Gastroesophageal sphincter (tissue), 4 donors: Measurements from ENCODE around the gene SLC25A3. TPM values are rescaled to one million over a fixed set of nuclear protein-coding genes. Genes with fewer than 3 reads are reported as not detected.
"Not testable (repeated sequence)": the region's sequence is repeated elsewhere in the genome, so short reads cannot be mapped to it uniquely, and the experiment has no call there.

Source experiments
- ATAC-seq: fragments of 150-250 bp; one replicate; pipeline ENCODE4 v1.9.1; 2016; ENCODE audit warnings: mild to moderate bottlenecking, moderate library complexity
- H3K27ac ChIP-seq, 4 donors: fragments of 200-600 bp; sonication (generic) in 3 of 4; 1 replicate in 3 of 4; 2 replicates in 1 of 4; pipeline ENCODE4 v1.5.1; 2016 to 2019
- H3K27me3 ChIP-seq: fragments of 200-600 bp; sonication (generic); one replicate; pipeline ENCODE4 v1.5.1; 2019
- H3K36me3 ChIP-seq, 2 donors: fragments of 200-600 bp; sonication (generic); one replicate each; pipeline ENCODE4 v1.5.1; 2019; ENCODE audit warnings: control low read depth in 1 of 2
- H3K4me1 ChIP-seq, 3 donors: fragments of 200-600 bp; sonication (generic); 1 replicate in 2 of 3; 2 replicates in 1 of 3; pipeline ENCODE4 v1.5.1; 2016 to 2019; ENCODE audit warnings: control low read depth in 2 of 3
- H3K4me3 ChIP-seq, 2 donors: fragments of 200-600 bp; sonication (generic); one replicate each; pipeline ENCODE4 v1.5.1; 2019; ENCODE audit warnings: mild to moderate bottlenecking in 1 of 2, moderate library complexity in 1 of 2
- H3K9me3 ChIP-seq, 3 donors: fragments of 200-600 bp; sonication (generic); one replicate each; pipeline ENCODE4 v1.5.1; 2017 to 2019; ENCODE audit warnings: control low read depth in 2 of 3
- CTCF ChIP-seq, 4 experiments: fragments of 200-600 bp in 2 of 4; fragments of 450-650 bp in 2 of 4; sonication (generic) in 1 of 4; IDR thresholded peaks; one replicate each; pipeline ENCODE4 v1.5.1; 2017 to 2019; ENCODE audit warnings: antibody characterized with exemption in 4 of 4, mild to moderate bottlenecking in 2 of 4, moderate library complexity in 2 of 4
- EP300 ChIP-seq: sonication (generic); formaldehyde crosslinking; IDR thresholded peaks from one replicate; pipeline ENCODE4 v1.6.1; 2017; ENCODE audit warnings: antibody characterized with exemption, mild to moderate bottlenecking
- POLR2A ChIP-seq, 2 donors: fragments of 450-650 bp; IDR thresholded peaks; one replicate each; pipeline ENCODE4 v1.6.1; 2017; ENCODE audit warnings: antibody characterized with exemption in 2 of 2, mild to moderate bottlenecking in 2 of 2, moderate library complexity in 1 of 2
- POLR2AphosphoS5 ChIP-seq: sonication (generic); formaldehyde crosslinking; IDR thresholded peaks from one replicate; pipeline ENCODE4 v1.6.1; 2017; ENCODE audit warnings: antibody characterized with exemption
- WGBS, 2 donors: methylation state at CpG; one replicate each; pipeline ENCODE4 v1.1.5; 2018; ENCODE audit warnings: low coverage in 1 of 2; 5-methylcytosine and 5-hydroxymethylcytosine counted together
- total RNA-seq, 4 donors: library from RNA; depleted of rRNA; stranded (reverse); fragments of >200 nt; gene quantifications; one replicate each; pipeline ENCODE4 v1.1.0, GENCODE V29; 2016

SLC25A3 gene
- total RNA-seq, 4 donors from 2014 or later = 602 to 636 (median 625) TPM

- H3K4me1 ChIP-seq = no peaks in the 10 kb centered on the region
- no peak overlapping the region for H3K27ac ChIP-seq
- no peaks in the 10 kb centered on the region for H3K9me3 ChIP-seq
- ATAC-seq = no peak
- H3K4me3 ChIP-seq = no peak overlapping the region
- WGBS, 2 donors = 94 to 97% methylated on average over 2 to 3 of the region's 4 CpGs
- H3K27me3 ChIP-seq = no peaks in the 10 kb centered on the region
- TF ChIP-seq EP300 = no peak
- no peak for TF ChIP-seq POLR2AphosphoS5
- no peak for TF ChIP-seq POLR2A (IDR thresholded peaks at IDR 0.05)
- no peak for TF ChIP-seq CTCF (IDR thresholded peaks at IDR 0.05)
- no peaks in the 10 kb centered on the region for H3K36me3 ChIP-seq
Observed at GRCh38 chr12:98575013-98575412, 18.5 kb upstream of the SLC25A3 start.

GRCh38 chr12:98576795-98577194 lies 16.7 kb upstream of the SLC25A3 start:
- not testable (repeated sequence) for H3K4me1 ChIP-seq, H3K27me3 ChIP-seq, H3K27ac ChIP-seq, H3K4me3 ChIP-seq, ATAC-seq, H3K9me3 ChIP-seq, H3K36me3 ChIP-seq
- WGBS, 2 donors = 79 to 80% methylated on average over 2 of the region's 2 CpGs

GRCh38 chr12:98578392-98578791 lies 15.1 kb upstream of the SLC25A3 start:
- no peak overlapping the region for H3K4me3 ChIP-seq
- no peaks in the 10 kb centered on the region for H3K36me3 ChIP-seq
- WGBS, 2 donors = 75 to 86% methylated on average over 1 of the region's 1 CpG
- TF ChIP-seq CTCF (IDR thresholded peaks at IDR 0.05) = no peak
- no peak for TF ChIP-seq EP300
- no peak for TF ChIP-seq POLR2AphosphoS5
- TF ChIP-seq POLR2A (IDR thresholded peaks at IDR 0.05) = no peak
- no peaks in the 10 kb centered on the region for H3K4me1 ChIP-seq
- no peaks in the 10 kb centered on the region for H3K9me3 ChIP-seq
- no peak for ATAC-seq
- no peaks in the 10 kb centered on the region for H3K27me3 ChIP-seq
- H3K27ac ChIP-seq = no peak overlapping the region

GRCh38 chr12:98578821-98579220 lies 14.7 kb upstream of the SLC25A3 start:
- no peak for TF ChIP-seq POLR2A (IDR thresholded peaks at IDR 0.05)
- TF ChIP-seq CTCF (IDR thresholded peaks at IDR 0.05) = no peak
- TF ChIP-seq POLR2AphosphoS5 = no peak
- no peak for TF ChIP-seq EP300

GRCh38 chr12:98579347-98579746 lies 14.1 kb upstream of the SLC25A3 start:
- Histone ChIP-seq H3K4me3 (no peak overlapping the region), H3K36me3 (no peaks in the 10 kb centered on the region), H3K27ac (no peak overlapping the region), H3K4me1 (no peaks in the 10 kb centered on the region), H3K27me3 (no peaks in the 10 kb centered on the region), H3K9me3 (no peaks in the 10 kb centered on the region)
- TF ChIP-seq POLR2AphosphoS5 (no peak), CTCF (IDR thresholded peaks at IDR 0.05) (no peak), POLR2A (IDR thresholded peaks at IDR 0.05) (no peak), EP300 (no peak)
- WGBS, 2 donors = 54 to 75% methylated on average over 2 of the region's 5 CpGs
- ATAC-seq = no peak

More at GRCh38 chr12:98578821-98579220, 14.7 kb upstream of the SLC25A3 start:
- Histone ChIP-seq H3K9me3 (no peaks in the 10 kb centered on the region), H3K27me3 (no peaks in the 10 kb centered on the region), H3K4me1 (no peaks in the 10 kb centered on the region), H3K36me3 (no peaks in the 10 kb centered on the region), H3K4me3 (no peak overlapping the region), H3K27ac (no peak overlapping the region)
- WGBS, 2 donors = 14 to 83% methylated on average over 1 to 2 of the region's 2 CpGs
- no peak for ATAC-seq
